ENCODE results near the gene UNC45B. TPM values are rescaled to one million over a fixed set of nuclear protein-coding genes. Genes with fewer than 3 reads are reported as not detected.

UNC45B gene
- total RNA-seq, 2 donors from 2014 or later, result not detected

DNA sequence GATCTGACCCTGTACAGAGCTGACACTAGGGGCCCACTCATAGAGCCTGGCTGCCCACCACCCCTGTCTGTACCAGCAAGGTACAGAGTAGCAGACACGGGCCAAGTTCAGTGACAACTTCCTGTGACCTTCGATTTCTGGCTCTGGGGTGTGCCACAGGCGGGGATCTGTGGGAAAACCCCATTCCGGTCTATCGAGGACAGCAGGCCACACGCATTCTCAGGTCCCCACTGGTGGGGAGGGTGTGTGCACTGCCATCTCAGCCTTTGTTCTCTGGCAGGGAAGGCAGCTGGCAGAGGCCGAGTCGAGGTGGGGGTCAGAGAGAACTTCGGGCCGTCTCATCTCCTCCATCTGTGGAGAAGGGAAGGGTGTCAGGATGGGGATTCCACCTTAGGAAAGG is 15.5 kb upstream of the UNC45B start:
- no peak overlapping the region for H3K27ac ChIP-seq
- DNase-seq, result no peak
- H3K9ac ChIP-seq (ENCODE audit: low read depth in 2 of 2, low read length in 2 of 2), result no peak overlapping the region
- H3K9me3 ChIP-seq, result no peaks in the 10 kb centered on the region
- TF ChIP-seq, protein P1, sequence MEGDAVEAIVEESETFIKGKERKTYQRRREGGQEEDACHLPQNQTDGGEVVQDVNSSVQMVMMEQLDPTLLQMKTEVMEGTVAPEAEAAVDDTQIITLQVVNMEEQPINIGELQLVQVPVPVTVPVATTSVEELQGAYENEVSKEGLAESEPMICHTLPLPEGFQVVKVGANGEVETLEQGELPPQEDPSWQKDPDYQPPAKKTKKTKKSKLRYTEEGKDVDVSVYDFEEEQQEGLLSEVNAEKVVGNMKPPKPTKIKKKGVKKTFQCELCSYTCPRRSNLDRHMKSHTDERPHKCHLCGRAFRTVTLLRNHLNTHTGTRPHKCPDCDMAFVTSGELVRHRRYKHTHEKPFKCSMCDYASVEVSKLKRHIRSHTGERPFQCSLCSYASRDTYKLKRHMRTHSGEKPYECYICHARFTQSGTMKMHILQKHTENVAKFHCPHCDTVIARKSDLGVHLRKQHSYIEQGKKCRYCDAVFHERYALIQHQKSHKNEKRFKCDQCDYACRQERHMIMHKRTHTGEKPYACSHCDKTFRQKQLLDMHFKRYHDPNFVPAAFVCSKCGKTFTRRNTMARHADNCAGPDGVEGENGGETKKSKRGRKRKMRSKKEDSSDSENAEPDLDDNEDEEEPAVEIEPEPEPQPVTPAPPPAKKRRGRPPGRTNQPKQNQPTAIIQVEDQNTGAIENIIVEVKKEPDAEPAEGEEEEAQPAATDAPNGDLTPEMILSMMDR (IDR thresholded peaks at IDR 0.05), result no peak
- intact Hi-C loops (cut with DNase I), result no loop called here
- H3K4me3 ChIP-seq, result no peak overlapping the region
- no peaks in the 10 kb centered on the region for H3K4me1 ChIP-seq
- H3K36me3 ChIP-seq, result no peaks in the 10 kb centered on the region
- no peaks in the 10 kb centered on the region for H3K27me3 ChIP-seq

DNA sequence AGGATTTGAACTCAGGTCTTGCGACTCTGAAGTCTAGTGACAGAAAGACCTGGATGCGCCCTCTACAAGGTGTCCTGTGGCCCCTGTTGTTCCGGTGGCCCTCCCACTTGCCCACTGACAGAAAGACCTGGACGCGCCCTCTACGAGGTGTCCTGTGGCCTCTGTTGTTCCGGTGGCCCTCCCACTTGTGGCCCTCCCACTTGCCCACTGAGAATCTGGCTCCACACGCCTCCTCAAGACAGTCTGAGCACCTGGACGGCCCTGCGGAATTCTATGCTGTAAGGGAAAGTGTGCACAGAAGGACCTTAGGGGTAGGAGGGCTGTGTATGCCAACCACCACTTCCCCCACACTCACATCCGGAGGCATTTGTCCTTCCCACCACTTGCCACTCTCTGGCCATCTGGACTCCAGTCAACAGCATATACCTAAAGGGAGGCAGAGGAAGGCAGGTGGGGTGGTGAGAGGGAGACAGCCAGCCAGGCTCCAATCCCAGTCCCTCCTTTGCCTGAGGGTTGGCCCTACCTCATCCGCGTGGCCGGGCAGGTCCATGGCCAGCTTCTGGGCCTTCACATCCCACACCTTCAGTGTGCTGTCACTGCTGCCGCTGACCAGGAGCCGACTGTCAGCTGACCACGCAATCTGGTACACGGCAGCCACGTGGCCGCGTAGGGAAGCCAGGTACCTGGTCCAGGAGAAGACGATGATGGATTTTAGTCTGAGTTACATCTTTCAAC is 14.6 kb upstream of the UNC45B start:
- Histone ChIP-seq H3K9ac (ENCODE audit: low read depth in 2 of 2, low read length in 2 of 2) (no peak overlapping the region), H3K27ac (no peak overlapping the region), H3K9me3 (no peaks in the 10 kb centered on the region), H3K4me3 (no peak overlapping the region), H3K36me3 (no peaks in the 10 kb centered on the region), H3K27me3 (no peaks in the 10 kb centered on the region), H3K4me1 (no peaks in the 10 kb centered on the region)
- no peak for DNase-seq
- intact Hi-C loops (cut with DNase I), result no loop called here
- TF ChIP-seq, protein P1 (IDR thresholded peaks at IDR 0.05), result no peak

DNA sequence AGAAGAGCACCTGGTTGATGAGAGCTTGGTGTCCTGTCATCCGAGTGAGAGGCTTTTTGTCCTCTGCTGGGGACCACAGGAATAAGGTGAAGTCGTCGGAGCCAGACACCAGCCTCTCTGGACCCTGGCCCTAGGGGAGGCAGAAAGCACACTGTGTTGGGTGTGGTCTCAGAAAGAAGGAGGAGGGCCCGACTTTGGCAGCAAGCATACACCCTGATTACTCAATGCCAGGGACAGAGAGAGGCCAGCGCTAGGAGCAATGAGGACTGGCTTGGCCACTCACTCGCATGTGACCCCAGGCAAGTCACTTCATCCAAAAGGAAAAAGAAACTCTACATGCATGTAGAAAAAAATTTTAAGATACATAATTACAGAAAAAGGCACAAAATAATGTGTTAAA is 12.3 kb upstream of the UNC45B start:
- intact Hi-C loops (cut with DNase I), result no loop called here
- Histone ChIP-seq H3K4me1 (no peaks in the 10 kb centered on the region), H3K27me3 (no peaks in the 10 kb centered on the region), H3K4me3 (no peak overlapping the region), H3K27ac (no peak overlapping the region), H3K9me3 (no peaks in the 10 kb centered on the region), H3K9ac (ENCODE audit: low read depth in 2 of 2, low read length in 2 of 2) (no peak overlapping the region), H3K36me3 (no peaks in the 10 kb centered on the region)
- no peak for DNase-seq
- TF ChIP-seq, protein P1 (IDR thresholded peaks at IDR 0.05), result no peak

DNA sequence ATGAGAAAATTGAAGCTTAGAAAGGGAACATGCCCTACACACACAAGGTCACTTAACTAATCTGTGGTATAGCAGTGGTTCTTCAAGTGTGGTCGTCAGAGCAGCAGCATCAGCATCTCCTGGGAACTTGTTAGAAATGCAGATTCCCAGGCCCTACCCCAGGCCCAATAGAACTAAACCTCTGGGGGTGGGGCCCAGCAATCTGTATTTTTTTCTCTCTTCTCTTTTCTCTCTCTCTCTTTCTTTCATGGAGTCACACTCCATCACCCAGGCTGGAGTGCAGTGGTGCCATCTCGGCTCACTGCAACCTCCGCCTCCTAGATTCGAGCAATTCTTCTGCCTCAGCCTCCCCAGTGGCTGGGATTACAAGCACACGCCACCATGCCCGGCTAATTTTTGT is 9.4 kb upstream of the UNC45B start:
- H3K4me1 ChIP-seq, result no peaks in the 10 kb centered on the region
- intact Hi-C loops (cut with DNase I), result no loop called here
- H3K36me3 ChIP-seq, result no peaks in the 10 kb centered on the region
- H3K9me3 ChIP-seq, result no peaks in the 10 kb centered on the region
- no peaks in the 10 kb centered on the region for H3K27me3 ChIP-seq
- TF ChIP-seq, protein P1 (IDR thresholded peaks at IDR 0.05), result no peak
- H3K27ac ChIP-seq, result no peak overlapping the region
- no peak overlapping the region for H3K4me3 ChIP-seq
- no peak overlapping the region for H3K9ac ChIP-seq (ENCODE audit: low read depth in 2 of 2, low read length in 2 of 2)
- no peak for DNase-seq

DNA sequence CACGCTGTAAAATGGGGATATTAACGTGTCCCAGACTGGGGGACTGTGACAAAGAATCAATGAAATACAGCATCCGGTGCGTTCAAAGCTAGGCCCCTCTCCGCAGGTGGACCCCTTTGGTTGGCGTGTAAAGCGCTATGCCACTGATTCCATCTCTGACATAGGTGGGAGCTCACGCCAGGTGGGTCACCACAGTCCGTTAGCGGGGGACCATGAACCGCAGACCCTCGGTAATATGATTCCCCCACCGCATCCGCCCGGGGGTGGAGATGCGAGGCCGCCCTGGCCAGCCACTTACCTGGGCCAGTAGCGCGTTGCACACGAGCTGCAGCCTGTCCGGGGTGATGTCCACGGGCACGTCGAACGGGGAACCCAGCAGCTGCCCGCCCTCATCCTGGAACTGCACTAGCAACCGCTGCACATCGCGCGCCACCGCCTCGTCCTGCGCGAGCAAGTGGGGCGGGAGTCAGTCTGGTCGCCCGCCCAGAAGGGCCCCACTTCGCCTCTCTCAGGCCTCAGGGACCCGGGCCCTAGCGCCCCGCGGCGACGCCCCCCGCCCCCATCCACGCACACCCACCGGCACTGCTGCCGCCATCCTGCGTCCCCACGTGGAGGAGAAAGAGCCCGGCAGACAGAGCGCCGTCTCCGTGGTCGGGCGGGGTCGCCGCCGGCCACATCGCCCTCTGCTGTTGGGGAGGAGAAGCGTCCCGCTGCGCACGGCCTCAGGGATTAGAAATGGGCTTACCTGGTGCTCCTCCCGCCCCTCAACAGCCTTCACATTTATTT is 5.7 kb upstream of the UNC45B start, which contains the start of gene NLE1:
Gene NLE1 (minus strand): TSS at position 623 of the 786 bp plus-strand sequence. CDS start 28 bp downstream, at position 595.
- intact Hi-C loops (cut with DNase I), result no loop called here
- H3K4me1 ChIP-seq, result no peaks in the 10 kb centered on the region
- H3K27ac ChIP-seq, result no peak within 1 kb of the TSS

More for the DNA sequence above, 5.7 kb upstream of the UNC45B start, which contains the start of gene NLE1:
- no peaks in the 10 kb centered on the region for H3K36me3 ChIP-seq
- no peaks in the 10 kb centered on the region for H3K9me3 ChIP-seq
- H3K27me3 ChIP-seq, result no peaks in the 10 kb centered on the region
- DNase-seq, result peak; percentile 81
- peak within 1 kb of the TSS; percentile 96 for H3K4me3 ChIP-seq
- TF ChIP-seq, protein P1 (IDR thresholded peaks at IDR 0.05), result peak; percentile 91
- peak within 1 kb of the TSS; percentile 80 to 91 for H3K9ac ChIP-seq (ENCODE audit: low read depth in 2 of 2, low read length in 2 of 2)

Data from colonic mucosa (tissue), 4 donors.